ENCODE measurements around the gene ELAVL3. TPM values are rescaled to one million over a fixed set of nuclear protein-coding genes. Genes with fewer than 3 reads are reported as not detected.

The ELAVL3 gene
- total RNA-seq, 1 experiment from 2014 or later, result 1.4 TPM

- TF ChIP-seq ARID4B (CRISPR knock-in tag; IDR thresholded peaks at IDR 0.05; ENCODE audit: borderline replicate concordance) (0 out of 2 replicates have a peak, but pooled peaks have one; percentile 50), ZBTB43 (CRISPR knock-in tag; IDR thresholded peaks at IDR 0.05) (no peak), USF2 (CRISPR knock-in tag; IDR thresholded peaks at IDR 0.05) (no peak; the same call in 1 of the 2 replicates), IRF1 (CRISPR knock-in tag; IDR thresholded peaks at IDR 0.05) (0 out of 2 replicates have a peak, but pooled peaks have one; percentile 4), SMAD4 (CRISPR knock-in tag; IDR thresholded peaks at IDR 0.05) (no peak), ETV6 (CRISPR knock-in tag; IDR thresholded peaks at IDR 0.05) (0 out of 2 replicates have a peak, but pooled peaks have one; percentile 53), NFE2L1 (CRISPR knock-in tag; IDR thresholded peaks at IDR 0.05) (no peak), MXD4 (CRISPR knock-in tag; IDR thresholded peaks at IDR 0.05; ENCODE audit: borderline replicate concordance) (no peak), HMGA2 (CRISPR knock-in tag; IDR thresholded peaks at IDR 0.05) (no peak), MLX (CRISPR knock-in tag; IDR thresholded peaks at IDR 0.05) (no peak), AFF4 (CRISPR knock-in tag; IDR thresholded peaks at IDR 0.05; ENCODE audit: borderline replicate concordance) (no peak), E2F5 (CRISPR knock-in tag; IDR thresholded peaks at IDR 0.05) (0 out of 2 replicates have a peak, but pooled peaks have one; percentile 41), TP53 (CRISPR knock-in tag; IDR thresholded peaks at IDR 0.05) (no peak), NFATC4 (CRISPR knock-in tag; IDR thresholded peaks at IDR 0.05) (no peak), ZNF317 (CRISPR knock-in tag; IDR thresholded peaks at IDR 0.05; ENCODE audit: borderline replicate concordance, low read depth) (no peak), MAX (CRISPR knock-in tag; IDR thresholded peaks at IDR 0.05) (peak; percentile 81; the same call in 1 of the 2 replicates), CREB1 (CRISPR knock-in tag; IDR thresholded peaks at IDR 0.05) (no peak)
These were observed 58.4 kb downstream of the ELAVL3 start (continued) for GRCh38 chr19:11422163-11423065.

All from WTC11 (cell line).